NCI-H2081 treated with DMSO at 0.1 percent for 48 hours (cell line): ENCODE data around the gene ADIPOR1.

Experiments used
- DNase-seq: peaks from one replicate; lab custom pipeline; 2025; lab: John Stamatoyannopoulos, UW

ADIPOR1 gene

GRCh38 chr1:202972046-202972445, 13.9 kb upstream of the ADIPOR1 start:
- DNase-seq = no peak

- DNase-seq = no peak
These were observed 10.8 kb upstream of the ADIPOR1 start for GRCh38 chr1:202968895-202969295.

- DNase-seq = no peak
These were observed 10.2 kb upstream of the ADIPOR1 start for GRCh38 chr1:202968351-202968750.

GRCh38 chr1:202967684-202968281, 9.7 kb upstream of the ADIPOR1 start:
- no peak for DNase-seq

GRCh38 chr1:202966006-202966898, 8.1 kb upstream of the ADIPOR1 start:
- DNase-seq = no peak

GRCh38 chr1:202965422-202965821, 7.3 kb upstream of the ADIPOR1 start:
- no peak for DNase-seq

GRCh38 chr1:202964791-202965410, 6.8 kb upstream of the ADIPOR1 start:
- peak; percentile 97 for DNase-seq

GRCh38 chr1:202961220-202961880, 3.2 kb upstream of the ADIPOR1 start:
- no peak for DNase-seq

GRCh38 chr1:202959276-202959620, 1.1 kb upstream of the ADIPOR1 start:
- no peak for DNase-seq

- DNase-seq = no peak
These were observed 598 bp upstream of the ADIPOR1 start for GRCh38 chr1:202958544-202959275.

- DNase-seq = no peak
These were observed 1.1 kb downstream of the ADIPOR1 start for GRCh38 chr1:202956969-202957368.

- DNase-seq = no peak
These were observed 3.9 kb downstream of the ADIPOR1 start for GRCh38 chr1:202954057-202954745.

- no peak for DNase-seq
These were observed 4.7 kb downstream of the ADIPOR1 start for GRCh38 chr1:202953392-202953791.

GRCh38 chr1:202952818-202953217, 5.3 kb downstream of the ADIPOR1 start:
- DNase-seq = no peak

GRCh38 chr1:202952099-202952498, 6.0 kb downstream of the ADIPOR1 start:
- DNase-seq = no peak

GRCh38 chr1:202951437-202951836, 6.7 kb downstream of the ADIPOR1 start:
- no peak for DNase-seq

- no peak for DNase-seq
These were observed 12.6 kb downstream of the ADIPOR1 start for GRCh38 chr1:202945483-202945882.

- no peak for DNase-seq
These were observed 13.6 kb downstream of the ADIPOR1 start for GRCh38 chr1:202944438-202944921.

GRCh38 chr1:202942426-202942825, 15.7 kb downstream of the ADIPOR1 start:
- no peak for DNase-seq

GRCh38 chr1:202941372-202941771, 16.7 kb downstream of the ADIPOR1 start:
- no peak for DNase-seq

- DNase-seq = no peak
These were observed 17.6 kb downstream of the ADIPOR1 start for GRCh38 chr1:202940561-202940960.
